Endodermal cell (in vitro differentiated cells): ENCODE results near the gene SMCO3. TPM values are rescaled to one million over a fixed set of nuclear protein-coding genes. Genes with fewer than 3 reads are reported as not detected.

ENCODE experiments used
- DNase-seq: peaks from one replicate; pipeline ENCODE4 v3.0.0-alpha.2; 2017
- H3K27ac ChIP-seq: 2 replicates; pipeline ENCODE4 v1.5.1; 2013; ENCODE audit warnings: mild to moderate bottlenecking, low read depth, low read length, moderate library complexity
- H3K27me3 ChIP-seq: 2 replicates; pipeline ENCODE4 v1.6.1; 2013; ENCODE audit warnings: mild to moderate bottlenecking, low read length, moderate library complexity; ENCODE audit not compliant: insufficient read depth, control insufficient read depth, poor library complexity, severe bottlenecking
- H3K36me3 ChIP-seq: 2 replicates; pipeline ENCODE4 v1.7.0; 2013; ENCODE audit warnings: mild to moderate bottlenecking, low read length, moderate library complexity; ENCODE audit not compliant: control insufficient read depth, insufficient read depth
- H3K4me1 ChIP-seq: one replicate; pipeline ENCODE4 v1.7.0; 2013; ENCODE audit warnings: low read length; ENCODE audit not compliant: control insufficient read depth, insufficient read depth
- H3K4me3 ChIP-seq: 2 replicates; pipeline ENCODE4 v1.5.1; 2013; ENCODE audit warnings: mild to moderate bottlenecking, low read length, moderate library complexity
- H3K9ac ChIP-seq: 2 replicates; pipeline ENCODE4 v1.6.1; 2013; ENCODE audit warnings: mild to moderate bottlenecking, low read length, moderate library complexity; ENCODE audit not compliant: poor library complexity, severe bottlenecking; ENCODE audit errors: extremely low read depth
- H3K9me3 ChIP-seq: 2 replicates; pipeline ENCODE4 v1.6.1; 2013; ENCODE audit warnings: mild to moderate bottlenecking, low read length, moderate library complexity; ENCODE audit not compliant: control insufficient read depth
- H3K27ac Mint-ChIP-seq: 2 replicates; pipeline ENCODE4 v1.8.0; 2020; ENCODE audit warnings: mixed read lengths
- H3K27me3 Mint-ChIP-seq: 2 replicates; pipeline ENCODE4 v1.8.0; 2021; ENCODE audit warnings: mild to moderate bottlenecking, mixed read lengths; ENCODE audit not compliant: insufficient read depth
- H3K36me3 Mint-ChIP-seq: 2 replicates; pipeline ENCODE4 v1.8.0; 2020; ENCODE audit warnings: low read depth, mixed read lengths
- H3K4me1 Mint-ChIP-seq: 2 replicates; pipeline ENCODE4 v1.8.0; 2020; ENCODE audit warnings: mixed read lengths
- H3K4me3 Mint-ChIP-seq: 2 replicates; pipeline ENCODE4 v1.8.0; 2020; ENCODE audit warnings: mild to moderate bottlenecking, moderate library complexity, mixed read lengths
- H3K9me3 Mint-ChIP-seq: 2 replicates; pipeline ENCODE4 v1.8.0; 2020; ENCODE audit warnings: mild to moderate bottlenecking, mixed read lengths
- WGBS, 2 experiments: methylation state at CpG; one replicate each; pipeline versions ENCODE4 v1.1.5 to v1.1.7; 2013; ENCODE audit warnings: missing lambda C conversion rate in 2 of 2, mixed read lengths in 1 of 2; ENCODE audit not compliant: insufficient coverage in 1 of 2, insufficient read length in 1 of 2; 5-methylcytosine and 5-hydroxymethylcytosine counted together
- total RNA-seq, 2 donors: library from RNA; stranded (reverse); fragmentation: NEBNext Ultra II Directional in 1 of 2; extraction: Animal tissue kit (Norgen Biotek cat#: 25700) in 1 of 2; gene quantifications; 2 replicates in 1 of 2; 3 replicates in 1 of 2; pipeline ENCODE4 v1.2.1, GENCODE V29; 2021
- TF ChIP-seq, protein P1 (sequence below): fragments of 200-600 bp; sonication (generic); conservative IDR thresholded peaks from 2 replicates; pipeline ENCODE4 v1.5.0; 2021; ENCODE audit warnings: antibody characterized with exemption, mild to moderate bottlenecking

The SMCO3 gene
- total RNA-seq, 2 donors from 2014 or later, result not detected

DNA sequence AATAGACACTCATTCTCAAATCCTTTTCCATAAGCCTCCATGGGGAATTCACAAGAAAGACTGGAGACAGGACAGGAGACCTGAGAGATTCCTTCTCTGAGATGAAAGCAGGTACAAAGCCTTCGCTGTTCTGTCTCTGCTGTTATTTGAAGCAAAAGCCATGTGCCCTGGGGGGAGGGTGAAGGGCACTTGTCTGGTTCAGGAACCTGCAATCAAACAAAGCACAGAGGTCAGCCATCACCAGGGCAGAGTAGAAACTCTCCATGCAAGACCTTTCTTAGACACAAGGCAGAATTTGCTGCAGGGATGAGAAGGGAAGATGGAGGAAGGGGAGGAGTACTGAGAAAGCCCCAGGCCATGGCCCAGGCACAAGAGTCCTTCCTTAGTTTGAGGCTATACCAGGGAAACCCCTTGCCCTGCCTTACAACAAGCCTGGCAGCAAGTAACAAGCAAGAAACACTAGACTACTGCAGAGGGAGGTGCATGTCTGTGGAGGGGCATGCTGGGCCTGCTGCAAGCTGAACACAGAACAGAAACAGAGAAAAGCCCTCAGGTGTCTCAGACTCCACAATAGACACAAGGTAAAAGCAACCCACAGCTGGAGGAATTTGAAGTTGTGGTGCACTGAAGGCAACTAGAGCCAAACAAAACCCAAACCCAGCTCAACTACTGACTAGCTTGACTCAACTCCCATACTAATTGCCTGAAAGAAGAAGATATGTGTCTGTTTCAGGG lies 37.1 kb upstream of the SMCO3 start:
- H3K27me3 Mint-ChIP-seq, result no peaks in the 10 kb centered on the region
- Histone ChIP-seq H3K27ac (no peak overlapping the region), H3K9me3 (no peaks in the 10 kb centered on the region), H3K36me3 (no peaks in the 10 kb centered on the region), H3K9ac (no peak overlapping the region), H3K27me3 (no peaks in the 10 kb centered on the region), H3K4me3 (no peak overlapping the region), H3K4me1 (no peaks in the 10 kb centered on the region)
- DNase-seq, result no peak
- WGBS, 2 experiments, result 93% methylated on average over 1 of the region's 1 CpG; no CpG with 5 or more reads in 1 of the 2 experiments
- no peaks in the 10 kb centered on the region for H3K9me3 Mint-ChIP-seq
- H3K36me3 Mint-ChIP-seq, result no peaks in the 10 kb centered on the region
- TF ChIP-seq, protein P1, sequence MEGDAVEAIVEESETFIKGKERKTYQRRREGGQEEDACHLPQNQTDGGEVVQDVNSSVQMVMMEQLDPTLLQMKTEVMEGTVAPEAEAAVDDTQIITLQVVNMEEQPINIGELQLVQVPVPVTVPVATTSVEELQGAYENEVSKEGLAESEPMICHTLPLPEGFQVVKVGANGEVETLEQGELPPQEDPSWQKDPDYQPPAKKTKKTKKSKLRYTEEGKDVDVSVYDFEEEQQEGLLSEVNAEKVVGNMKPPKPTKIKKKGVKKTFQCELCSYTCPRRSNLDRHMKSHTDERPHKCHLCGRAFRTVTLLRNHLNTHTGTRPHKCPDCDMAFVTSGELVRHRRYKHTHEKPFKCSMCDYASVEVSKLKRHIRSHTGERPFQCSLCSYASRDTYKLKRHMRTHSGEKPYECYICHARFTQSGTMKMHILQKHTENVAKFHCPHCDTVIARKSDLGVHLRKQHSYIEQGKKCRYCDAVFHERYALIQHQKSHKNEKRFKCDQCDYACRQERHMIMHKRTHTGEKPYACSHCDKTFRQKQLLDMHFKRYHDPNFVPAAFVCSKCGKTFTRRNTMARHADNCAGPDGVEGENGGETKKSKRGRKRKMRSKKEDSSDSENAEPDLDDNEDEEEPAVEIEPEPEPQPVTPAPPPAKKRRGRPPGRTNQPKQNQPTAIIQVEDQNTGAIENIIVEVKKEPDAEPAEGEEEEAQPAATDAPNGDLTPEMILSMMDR, result no peak
- no peak overlapping the region for H3K27ac Mint-ChIP-seq
- peaks cover 14% of the 10 kb centered on the region for H3K4me1 Mint-ChIP-seq
- no peak overlapping the region for H3K4me3 Mint-ChIP-seq

DNA sequence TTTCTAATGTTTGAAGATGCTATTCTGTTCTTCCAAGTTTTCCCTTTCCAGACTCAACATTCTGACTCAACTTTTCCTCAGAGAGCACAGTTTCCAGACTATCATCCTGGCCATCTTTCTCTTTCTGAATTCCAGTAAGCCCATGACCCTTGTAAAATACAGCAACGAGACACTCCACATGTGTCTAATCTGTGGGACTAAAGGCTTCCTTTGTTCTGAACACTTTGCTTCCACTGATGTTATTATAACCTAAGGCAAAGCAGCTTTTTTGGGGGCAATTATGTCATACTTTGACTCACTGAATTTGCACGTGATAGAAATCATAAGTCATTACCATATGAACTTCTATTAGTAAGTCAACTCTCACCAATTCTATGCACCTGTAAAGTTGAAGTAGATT lies 35.7 kb upstream of the SMCO3 start:
- Histone ChIP-seq H3K27me3 (no peaks in the 10 kb centered on the region), H3K36me3 (no peaks in the 10 kb centered on the region), H3K9ac (no peak overlapping the region), H3K9me3 (no peaks in the 10 kb centered on the region), H3K4me3 (no peak overlapping the region), H3K27ac (no peak overlapping the region), H3K4me1 (no peaks in the 10 kb centered on the region)
- H3K4me3 Mint-ChIP-seq, result no peak overlapping the region
- 79 to 82% methylated on average over 2 of the region's 2 CpGs for WGBS, 2 experiments
- peaks cover 14% of the 10 kb centered on the region for H3K4me1 Mint-ChIP-seq
- no peaks in the 10 kb centered on the region for H3K27me3 Mint-ChIP-seq
- no peak for DNase-seq
- H3K9me3 Mint-ChIP-seq, result no peaks in the 10 kb centered on the region
- H3K27ac Mint-ChIP-seq, result no peak overlapping the region
- TF ChIP-seq, protein P1, result no peak
- no peaks in the 10 kb centered on the region for H3K36me3 Mint-ChIP-seq

DNA sequence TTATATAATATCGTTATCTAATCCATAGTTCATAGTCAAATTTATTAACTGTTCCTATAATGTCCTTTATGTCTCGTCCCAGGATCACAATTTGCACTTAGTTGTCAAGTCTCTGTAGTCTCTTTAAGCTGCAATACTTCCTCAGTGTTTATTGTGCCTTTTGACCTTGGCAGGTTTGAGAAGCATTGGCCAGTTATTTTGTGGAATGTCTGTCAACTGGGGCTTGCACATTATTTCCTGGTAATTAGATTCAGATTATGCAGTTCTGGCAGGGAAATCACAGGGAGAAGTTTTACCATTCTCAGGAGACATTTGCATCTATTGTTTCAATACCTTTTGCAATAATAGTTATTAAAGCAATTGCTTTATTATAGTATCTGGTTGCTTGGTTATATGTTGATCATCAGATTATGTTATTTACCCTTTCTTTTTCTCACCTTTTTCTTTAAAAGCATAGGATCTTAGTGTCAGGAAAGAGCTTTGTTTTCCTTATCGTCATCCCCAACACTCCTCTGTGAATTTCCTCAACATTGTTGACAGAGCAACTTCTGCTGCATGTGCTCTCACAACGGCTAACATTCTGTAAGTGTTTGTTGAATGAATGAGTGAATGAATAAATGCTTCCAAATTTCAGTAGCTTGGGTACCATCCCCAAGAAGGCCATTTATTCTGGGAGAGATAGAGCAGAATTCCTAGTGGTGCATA lies 33.0 kb upstream of the SMCO3 start:
- TF ChIP-seq, protein P1, result no peak
- no peaks in the 10 kb centered on the region for H3K36me3 ChIP-seq
- Mint-ChIP-seq H3K4me1 (peaks cover 11% of the 10 kb centered on the region), H3K27ac (no peak overlapping the region), H3K36me3 (no peaks in the 10 kb centered on the region), H3K4me3 (no peak overlapping the region), H3K9me3 (no peaks in the 10 kb centered on the region), H3K27me3 (no peaks in the 10 kb centered on the region)
- no peak overlapping the region for H3K9ac ChIP-seq
- no peak overlapping the region for H3K27ac ChIP-seq
- no peak overlapping the region for H3K4me3 ChIP-seq
- no peaks in the 10 kb centered on the region for H3K4me1 ChIP-seq
- WGBS, 2 experiments, result 81 to 84% methylated on average over 3 to 4 of the region's 4 CpGs
- H3K27me3 ChIP-seq, result no peaks in the 10 kb centered on the region
- no peaks in the 10 kb centered on the region for H3K9me3 ChIP-seq
- no peak for DNase-seq
